Aorta (tissue), 5 donors: ENCODE data around the gene SUN5. TPM values are rescaled to one million over a fixed set of nuclear protein-coding genes. Genes with fewer than 3 reads are reported as not detected.
A peak's percentile ranks its signal among the peaks of the same experiment; 100 is the strongest.
"Not testable (repeated sequence)": the region's sequence is repeated elsewhere in the genome, so short reads cannot be mapped to it uniquely, and the experiment has no call there.

Source experiments
- ATAC-seq: fragments of 200-7000 bp; cut with Tn5 transposase; one replicate; pipeline ENCODE4 v1.9.1; 2022; ENCODE audit warnings: moderate library complexity; ENCODE audit not compliant: low FRiP score
- DNase-seq, 2 donors: peaks; one replicate each; pipeline ENCODE4 v3.0.0-alpha.2; 2020
- H3K27ac ChIP-seq, 2 donors: one replicate each; pipeline ENCODE4 v1.5.1; 2013; ENCODE audit warnings: low read length in 2 of 2, mild to moderate bottlenecking in 2 of 2, moderate library complexity in 2 of 2, control low read depth in 1 of 2, inconsistent platforms in 1 of 2, low read depth in 1 of 2
- H3K27me3 ChIP-seq, 2 donors: one replicate each; pipeline ENCODE4 v1.6.1; 2013; ENCODE audit warnings: control low read depth in 1 of 2, low read length in 1 of 2, mild to moderate bottlenecking in 1 of 2, moderate library complexity in 1 of 2; ENCODE audit not compliant: insufficient read depth in 2 of 2, control insufficient read depth in 1 of 2
- H3K36me3 ChIP-seq, 2 donors: one replicate each; pipeline ENCODE4 v1.6.1; 2013; ENCODE audit warnings: control low read depth in 1 of 2, low read length in 1 of 2, mild to moderate bottlenecking in 1 of 2; ENCODE audit not compliant: insufficient read depth in 2 of 2, control insufficient read depth in 1 of 2
- H3K4me1 ChIP-seq, 2 donors: one replicate each; pipeline ENCODE4 v1.6.1; 2013; ENCODE audit warnings: low read length in 2 of 2, control low read depth in 1 of 2, mild to moderate bottlenecking in 1 of 2, moderate library complexity in 1 of 2; ENCODE audit not compliant: insufficient read depth in 2 of 2, control insufficient read depth in 1 of 2
- H3K4me3 ChIP-seq, 2 donors: one replicate each; pipeline ENCODE4 v1.5.1; 2013; ENCODE audit warnings: low read length in 2 of 2, control low read depth in 1 of 2, mild to moderate bottlenecking in 1 of 2
- H3K9me3 ChIP-seq: one replicate; pipeline ENCODE4 v1.6.1; 2013; ENCODE audit warnings: mild to moderate bottlenecking, low read length; ENCODE audit not compliant: control insufficient read depth
- WGBS, 2 donors: extraction: QIAGEN DNeasy Blood & Tissue Kit; methylation state at CpG; one replicate each; pipeline ENCODE4 v1.1.7; 2013; 5-methylcytosine and 5-hydroxymethylcytosine counted together
- intact Hi-C, 2 donors: fragments of 100-400 bp; cut with DNase I; formaldehyde crosslinking; loops; one replicate each; pipeline versions ENCODE4 v1.14.2 to v1.15.0; 2022
- long read RNA-seq, 2 donors: library from polyadenylated mRNA; unstranded; transcript quantifications; one replicate each; pipeline ENCODE4 v2.0.0, GENCODE V29; 2020 to 2021
- polyA plus RNA-seq, 2 donors: library from polyadenylated mRNA; stranded (reverse); fragments of 200-250 nt; gene quantifications; one replicate each; pipeline ENCODE4 v1.2.3, GENCODE V29; 2013
- total RNA-seq, 2 donors: library from RNA; stranded (reverse); fragmentation: NEBNext Ultra II Directional; extraction: Animal tissue kit (Norgen Biotek cat#: 25700); gene quantifications; one replicate each; pipeline ENCODE4 v1.2.1, GENCODE V29; 2021
- donor health status: healthy with polysubstance abuse.
- donor health status: Bipolar disorder and iron deficiency.
- donor health status: DM: no; HTN: no; CAD: no.
- donor health status: DM: no; HTN: no; CAD: no.
- donor health status: DM: yes; HTN: yes; CAD: no.

Gene SUN5
- total RNA-seq (not detected), polyA plus RNA-seq (not detected)
- long read RNA-seq, donor 1, result 0 reads
- long read RNA-seq, donor 2, result 0 reads

- H3K27ac ChIP-seq, result no peak within 1 kb of the TSS
- intact Hi-C loops, result no loop called here
- H3K36me3 ChIP-seq, result no peaks in the 10 kb centered on the region
- H3K4me3 ChIP-seq, result no peak within 1 kb of the TSS
- H3K27me3 ChIP-seq, result no peaks in the 10 kb centered on the region
- no peaks in the 10 kb centered on the region for H3K9me3 ChIP-seq
- 75 to 81% methylated on average over 6 of the region's 6 CpGs for WGBS, 2 donors
- no peaks in the 10 kb centered on the region for H3K4me1 ChIP-seq
- DNase-seq (peak in 1 of 2 donors; percentile 20), ATAC-seq (no peak)
Measured at GRCh38 chr20:33004141-33004751, at the start of gene SUN5. Gene SUN5 (minus strand): TSS chr20:33004433. CDS start chr20:33004340, 93 bp downstream.

DNA sequence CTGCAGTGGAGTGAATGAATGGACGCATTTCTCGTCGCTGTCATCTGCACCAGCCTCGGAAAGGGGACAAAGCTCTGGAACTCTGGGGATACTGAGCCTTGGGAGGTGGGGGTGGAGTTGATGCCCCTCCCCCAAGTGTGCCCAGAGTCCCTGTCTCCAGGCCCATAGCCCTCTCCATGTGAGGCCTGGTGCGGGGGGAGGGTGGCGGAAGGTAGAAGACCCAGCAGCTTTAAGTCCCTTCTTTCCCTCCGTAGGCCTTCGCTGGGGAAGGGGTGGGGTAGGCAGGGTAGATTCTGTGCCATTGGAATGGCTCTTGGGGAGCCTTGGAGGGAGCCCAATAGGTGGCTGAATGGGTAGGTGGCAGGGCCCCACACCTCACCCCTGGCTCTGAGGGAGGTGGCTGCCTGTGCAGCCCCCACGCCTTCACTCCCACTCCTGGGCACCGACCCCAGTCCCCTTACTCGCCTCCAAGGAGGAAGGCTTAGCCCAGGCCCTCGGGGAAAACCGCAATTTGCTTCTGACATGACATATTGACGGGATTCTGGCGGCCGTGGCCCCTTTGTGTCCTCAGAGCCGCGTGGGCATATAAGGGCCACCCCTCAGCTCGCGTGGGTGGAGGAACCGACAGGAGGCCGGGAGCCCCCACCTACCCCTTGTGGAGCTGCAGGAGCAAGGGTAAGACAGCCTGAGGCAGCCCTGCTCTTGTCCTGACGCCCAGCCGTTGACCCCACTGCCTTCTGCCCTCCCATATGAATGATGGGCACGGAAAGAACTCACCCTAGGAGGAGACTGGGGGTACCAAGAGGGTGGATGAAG lies 49.3 kb upstream of the SUN5 start, which contains the start of gene BPIFB3:
Gene BPIFB3 (plus strand): TSS at position 613 of the 816 bp plus-strand sequence. CDS start 1,533 bp downstream, outside the sequence.
- H3K4me3 ChIP-seq, result no peak within 1 kb of the TSS
- no peaks in the 10 kb centered on the region for H3K4me1 ChIP-seq
- H3K9me3 ChIP-seq, result no peaks in the 10 kb centered on the region
- no peak within 1 kb of the TSS for H3K27ac ChIP-seq
- H3K36me3 ChIP-seq, result no peaks in the 10 kb centered on the region
- WGBS, 2 donors, result 61 to 66% methylated on average over 25 of the region's 25 CpGs
- no peak for DNase-seq
- no peaks in the 10 kb centered on the region for H3K27me3 ChIP-seq
- intact Hi-C loops, result no loop called here
- no peak for ATAC-seq

- intact Hi-C loops, result no loop called here
- no peaks in the 10 kb centered on the region for H3K27me3 ChIP-seq
- no peaks in the 10 kb centered on the region for H3K4me1 ChIP-seq
Measured at GRCh38 chr20:33051333-33051732, 47.1 kb upstream of the SUN5 start.

GRCh38 chr20:33046412-33046811 lies 42.2 kb upstream of the SUN5 start:
- H3K4me1 ChIP-seq, result no peaks in the 10 kb centered on the region

More at GRCh38 chr20:33051333-33051732, 47.1 kb upstream of the SUN5 start:
- Histone ChIP-seq H3K36me3 (no peaks in the 10 kb centered on the region), H3K4me3 (no peak overlapping the region), H3K9me3 (no peaks in the 10 kb centered on the region), H3K27ac (no peak overlapping the region)
- WGBS, 2 donors, result 57 to 79% methylated on average over 4 of the region's 4 CpGs
- ATAC-seq, result no peak
- no peak for DNase-seq

GRCh38 chr20:33045129-33045721 lies 41.0 kb upstream of the SUN5 start:
- H3K27me3 ChIP-seq, ATAC-seq, H3K4me1 ChIP-seq, intact Hi-C loops, H3K36me3 ChIP-seq, H3K27ac ChIP-seq, H3K4me3 ChIP-seq, DNase-seq, H3K9me3 ChIP-seq: not testable (repeated sequence)
- 76 to 84% methylated on average over 15 of the region's 15 CpGs for WGBS, 2 donors

More at GRCh38 chr20:33046412-33046811, 42.2 kb upstream of the SUN5 start:
- peaks cover 4% of the 10 kb centered on the region for H3K9me3 ChIP-seq
- intact Hi-C loops, result no loop called here
- ATAC-seq (no peak), DNase-seq (no peak)
- H3K27me3 ChIP-seq, result no peaks in the 10 kb centered on the region
- 72 to 73% methylated on average over 3 of the region's 3 CpGs for WGBS, 2 donors
- no peak overlapping the region for H3K27ac ChIP-seq
- no peaks in the 10 kb centered on the region for H3K36me3 ChIP-seq
- H3K4me3 ChIP-seq, result no peak overlapping the region

- Histone ChIP-seq H3K4me3 (no peak overlapping the region), H3K27me3 (no peaks in the 10 kb centered on the region), H3K27ac (no peak overlapping the region), H3K9me3 (peaks cover 4% of the 10 kb centered on the region), H3K4me1 (no peaks in the 10 kb centered on the region), H3K36me3 (no peaks in the 10 kb centered on the region)
- ATAC-seq (no peak), DNase-seq (no peak)
- 34 to 44% methylated on average over 1 of the region's 1 CpG for WGBS, 2 donors
- intact Hi-C loops, result no loop called here
Measured at GRCh38 chr20:33043731-33044181, 39.5 kb upstream of the SUN5 start.

DNA sequence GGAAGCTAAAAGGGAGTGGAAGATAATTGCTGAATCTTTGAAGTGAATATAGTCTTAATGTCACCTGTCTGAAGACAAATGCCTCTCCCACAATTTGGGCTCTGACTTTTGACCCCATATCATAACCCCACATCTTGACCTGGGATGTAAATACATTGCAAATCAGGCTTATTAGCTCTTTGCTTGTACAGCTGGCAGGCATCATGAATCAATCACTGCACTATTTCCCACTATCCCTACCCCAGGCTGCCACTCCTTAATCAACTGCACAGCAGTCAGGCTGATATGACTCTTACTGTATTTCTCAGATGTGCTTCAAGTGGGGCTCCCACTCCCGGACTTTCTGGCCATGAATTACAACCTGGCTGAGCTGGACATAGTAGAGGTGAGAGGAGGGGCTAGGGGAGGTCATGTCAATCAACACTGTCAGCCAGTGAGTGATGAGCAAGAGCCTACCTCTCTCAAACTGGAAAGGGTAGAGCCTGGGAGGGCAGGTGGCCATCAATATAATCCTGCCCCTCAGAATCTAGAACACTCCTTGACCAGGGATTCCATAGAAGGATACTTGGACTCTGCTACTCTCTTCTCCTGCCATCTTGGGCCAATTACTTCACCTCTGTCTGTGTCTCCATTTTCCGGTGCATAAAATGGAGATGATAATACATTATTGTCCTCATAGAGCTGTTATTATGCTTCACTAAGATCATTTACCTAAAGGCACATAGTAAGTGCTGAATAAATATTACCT lies 38.9 kb upstream of the SUN5 start:
- intact Hi-C loops, result no loop called here
- Histone ChIP-seq H3K27ac (no peak overlapping the region), H3K9me3 (peaks cover 4% of the 10 kb centered on the region), H3K4me3 (no peak overlapping the region), H3K4me1 (no peaks in the 10 kb centered on the region), H3K27me3 (no peaks in the 10 kb centered on the region), H3K36me3 (no peaks in the 10 kb centered on the region)
- WGBS, 2 donors, result 67 to 71% methylated on average over 2 of the region's 2 CpGs
- ATAC-seq (no peak), DNase-seq (no peak)

GRCh38 chr20:33042430-33042829 lies 38.2 kb upstream of the SUN5 start:
- no peak for ATAC-seq
- no peaks in the 10 kb centered on the region for H3K4me1 ChIP-seq
- intact Hi-C loops, result no loop called here
- no peak overlapping the region for H3K27ac ChIP-seq
- WGBS, 2 donors, result 86 to 90% methylated on average over 3 of the region's 3 CpGs
- H3K9me3 ChIP-seq, result peaks cover 4% of the 10 kb centered on the region
- DNase-seq, result no peak
- H3K27me3 ChIP-seq, result no peaks in the 10 kb centered on the region
- no peak overlapping the region for H3K4me3 ChIP-seq
- no peaks in the 10 kb centered on the region for H3K36me3 ChIP-seq
